Uterus (tissue), 4 donors: ENCODE measurements around the gene CAPN1. TPM values are rescaled to one million over a fixed set of nuclear protein-coding genes. Genes with fewer than 3 reads are reported as not detected.

Source experiments
- DNase-seq, 2 donors: peaks; one replicate each; pipeline ENCODE4 v3.0.0-alpha.2; 2019 to 2020
- H3K27ac ChIP-seq, 2 donors: fragments of 200-600 bp; sonication (generic); 1 replicate in 1 of 2; 2 replicates in 1 of 2; pipeline ENCODE4 v1.5.1; 2016 to 2018
- H3K27me3 ChIP-seq, 2 donors: fragments of 200-600 bp; sonication (generic); one replicate each; pipeline ENCODE4 v1.5.1; 2018 to 2019; ENCODE audit warnings: control low read depth in 1 of 2
- H3K36me3 ChIP-seq, 2 donors: fragments of 200-600 bp; sonication (generic); one replicate each; pipeline ENCODE4 v1.5.1; 2019; ENCODE audit warnings: control low read depth in 1 of 2
- H3K4me1 ChIP-seq, 2 donors: fragments of 200-600 bp; sonication (generic); one replicate each; pipeline ENCODE4 v1.5.1; 2018 to 2019; ENCODE audit warnings: control low read depth in 1 of 2
- H3K4me3 ChIP-seq, 2 donors: fragments of 200-600 bp; sonication (generic); 1 replicate in 1 of 2; 2 replicates in 1 of 2; pipeline ENCODE4 v1.5.1; 2018 to 2019; ENCODE audit warnings: mild to moderate bottlenecking in 1 of 2
- H3K9me3 ChIP-seq, 2 donors: fragments of 200-600 bp; sonication (generic); one replicate each; pipeline ENCODE4 v1.5.1; 2019; ENCODE audit warnings: control low read depth in 1 of 2
- POLR2A ChIP-seq, 2 donors: fragments of 450-650 bp; IDR thresholded peaks; one replicate each; pipeline ENCODE4 v1.6.1; 2016; ENCODE audit warnings: antibody characterized with exemption in 2 of 2, mild to moderate bottlenecking in 1 of 2, moderate library complexity in 1 of 2
- intact Hi-C: fragments of 100-400 bp; cut with DNase I; formaldehyde crosslinking; loops from one replicate; pipeline ENCODE4 v1.15.1; 2023; ENCODE audit warnings: low total_unique reads
- total RNA-seq, 4 donors: library from RNA; depleted of rRNA in 3 of 4; stranded (reverse); fragments of >200 nt in 3 of 4; gene quantifications; one replicate each; pipeline versions ENCODE4 v1.1.0 to v1.2.4, GENCODE V29; 2014 to 2023
- TF ChIP-seq, protein P1 (sequence below), 4 experiments: fragments of 200-600 bp in 2 of 4; fragments of 450-650 bp in 2 of 4; sonication (generic) in 2 of 4; IDR thresholded peaks; one replicate each; pipeline ENCODE4 v1.5.1; 2016 to 2019; ENCODE audit warnings: antibody characterized with exemption in 4 of 4, mild to moderate bottlenecking in 2 of 4, moderate library complexity in 1 of 4
- donor health status: DM: yes; HTN: yes; CAD: no.

Gene CAPN1
- total RNA-seq, 4 donors from 2014 or later = 122 to 174 (median 157) TPM

DNA sequence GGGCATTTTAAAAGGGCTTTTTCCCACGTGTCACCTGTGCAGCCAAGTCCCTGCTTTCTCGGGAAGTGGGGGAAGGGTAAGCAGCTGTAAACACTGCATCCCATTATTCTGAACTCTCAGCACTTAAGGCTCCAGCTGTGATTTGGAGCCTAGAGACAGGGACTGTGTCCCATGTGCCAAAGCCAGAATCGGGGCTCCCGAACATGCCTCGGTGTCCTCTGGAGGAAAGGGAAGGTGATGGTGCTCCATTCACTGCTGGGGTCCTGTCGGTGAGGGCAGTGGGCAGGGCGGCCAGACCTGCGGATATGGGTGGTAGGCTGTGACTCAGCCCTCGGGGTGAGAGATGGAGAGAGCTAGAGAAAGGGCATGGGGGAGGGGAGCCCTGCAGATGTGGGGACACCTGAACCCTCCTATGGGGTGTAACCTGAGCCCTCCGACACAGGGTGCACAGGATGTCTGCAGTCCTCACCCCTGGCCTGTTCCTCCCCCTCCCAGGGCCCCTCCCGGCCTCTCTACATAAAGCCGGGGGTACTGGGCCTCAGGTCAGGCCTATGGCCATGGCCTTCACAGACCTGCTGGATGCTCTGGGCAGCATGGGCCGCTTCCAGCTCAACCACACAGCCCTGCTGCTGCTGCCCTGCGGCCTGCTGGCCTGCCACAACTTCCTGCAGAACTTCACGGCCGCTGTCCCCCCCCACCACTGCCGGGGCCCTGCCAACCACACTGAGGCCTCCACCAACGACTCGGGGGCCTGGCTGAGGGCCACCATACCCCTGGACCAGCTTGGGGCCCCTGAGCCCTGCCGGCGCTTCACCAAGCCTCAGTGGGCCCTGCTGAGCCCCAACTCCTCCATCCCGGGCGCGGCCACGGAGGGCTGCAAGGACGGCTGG lies 31.8 kb downstream of the CAPN1 start:
- TF ChIP-seq POLR2A (IDR thresholded peaks at IDR 0.05) = no peak
- TF ChIP-seq, protein P1, sequence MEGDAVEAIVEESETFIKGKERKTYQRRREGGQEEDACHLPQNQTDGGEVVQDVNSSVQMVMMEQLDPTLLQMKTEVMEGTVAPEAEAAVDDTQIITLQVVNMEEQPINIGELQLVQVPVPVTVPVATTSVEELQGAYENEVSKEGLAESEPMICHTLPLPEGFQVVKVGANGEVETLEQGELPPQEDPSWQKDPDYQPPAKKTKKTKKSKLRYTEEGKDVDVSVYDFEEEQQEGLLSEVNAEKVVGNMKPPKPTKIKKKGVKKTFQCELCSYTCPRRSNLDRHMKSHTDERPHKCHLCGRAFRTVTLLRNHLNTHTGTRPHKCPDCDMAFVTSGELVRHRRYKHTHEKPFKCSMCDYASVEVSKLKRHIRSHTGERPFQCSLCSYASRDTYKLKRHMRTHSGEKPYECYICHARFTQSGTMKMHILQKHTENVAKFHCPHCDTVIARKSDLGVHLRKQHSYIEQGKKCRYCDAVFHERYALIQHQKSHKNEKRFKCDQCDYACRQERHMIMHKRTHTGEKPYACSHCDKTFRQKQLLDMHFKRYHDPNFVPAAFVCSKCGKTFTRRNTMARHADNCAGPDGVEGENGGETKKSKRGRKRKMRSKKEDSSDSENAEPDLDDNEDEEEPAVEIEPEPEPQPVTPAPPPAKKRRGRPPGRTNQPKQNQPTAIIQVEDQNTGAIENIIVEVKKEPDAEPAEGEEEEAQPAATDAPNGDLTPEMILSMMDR (IDR thresholded peaks at IDR 0.05) = no peak
- DNase-seq = no peak
- Histone ChIP-seq H3K4me3 (no peak overlapping the region), H3K36me3 (no peaks in the 10 kb centered on the region), H3K27me3 (no peaks in the 10 kb centered on the region), H3K27ac (no peak overlapping the region), H3K9me3 (no peaks in the 10 kb centered on the region), H3K4me1 (no peaks in the 10 kb centered on the region)
- intact Hi-C loops = no loop called here

DNA sequence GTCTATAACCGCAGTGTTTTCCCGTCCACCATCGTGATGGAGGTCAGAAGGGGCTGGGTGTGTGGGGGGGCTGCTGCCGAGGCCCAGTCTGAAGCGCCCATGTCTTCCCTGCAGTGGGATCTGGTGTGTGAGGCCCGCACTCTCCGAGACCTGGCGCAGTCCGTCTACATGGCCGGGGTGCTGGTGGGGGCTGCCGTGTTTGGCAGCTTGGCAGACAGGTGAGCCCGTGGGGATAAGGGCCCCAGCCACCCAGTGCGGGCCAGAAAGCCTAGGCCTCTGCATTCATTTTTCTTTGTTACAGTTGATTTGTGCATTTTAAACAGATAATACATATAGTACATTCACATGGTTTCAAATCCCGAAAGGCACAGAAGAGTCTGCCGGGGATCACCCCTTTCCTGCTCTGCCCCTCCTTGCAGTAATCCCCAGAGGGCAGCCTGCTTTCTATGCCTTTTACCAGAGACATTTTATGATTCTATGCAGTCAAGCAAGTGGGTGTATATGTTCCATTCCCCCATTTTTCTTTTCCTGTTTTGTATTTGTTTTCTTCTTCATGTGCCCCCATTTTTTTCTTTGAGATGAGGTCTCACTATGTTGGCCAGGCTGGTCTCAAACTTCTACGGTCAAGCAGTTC lies 32.6 kb downstream of the CAPN1 start:
- intact Hi-C loops = no loop called here
- no peak for TF ChIP-seq POLR2A (IDR thresholded peaks at IDR 0.05)
- TF ChIP-seq, protein P1 (IDR thresholded peaks at IDR 0.05) = no peak
- no peak for DNase-seq

DNA sequence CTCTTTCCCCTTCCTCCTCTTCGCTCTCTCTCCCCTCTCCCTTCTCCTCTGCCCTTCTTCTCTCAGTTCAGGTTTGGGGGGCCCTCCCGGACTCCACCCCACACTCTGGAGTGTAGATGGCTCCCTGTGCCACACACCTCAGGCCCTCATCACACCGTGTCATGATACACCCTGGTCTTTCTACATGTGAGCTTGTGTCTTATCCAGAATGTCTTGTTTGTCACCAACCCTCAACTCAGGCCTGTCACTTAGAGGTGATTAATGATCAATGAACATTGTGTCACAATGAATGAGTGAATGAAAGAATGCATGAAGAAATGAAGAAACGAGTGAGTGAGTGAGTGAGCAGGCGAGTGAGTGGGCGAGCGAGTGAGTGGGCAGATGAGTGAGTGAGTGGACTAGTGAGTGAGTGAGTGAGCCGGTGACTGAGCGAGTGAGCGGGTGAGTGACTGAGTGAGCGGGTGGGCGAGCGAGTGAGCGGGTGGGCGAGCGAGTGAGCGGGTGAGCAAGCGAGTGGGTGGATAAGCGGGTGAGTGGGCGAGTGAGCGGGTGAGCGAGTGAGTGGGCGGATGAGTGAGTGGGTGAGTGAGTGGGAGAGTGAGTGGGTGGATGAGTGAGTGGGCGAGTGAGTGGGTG lies 33.8 kb downstream of the CAPN1 start:
- no peaks in the 10 kb centered on the region for H3K27me3 ChIP-seq
- intact Hi-C loops = no loop called here
- H3K4me1 ChIP-seq = no peaks in the 10 kb centered on the region
- H3K9me3 ChIP-seq = no peaks in the 10 kb centered on the region
- no peak overlapping the region for H3K4me3 ChIP-seq
- H3K36me3 ChIP-seq = no peaks in the 10 kb centered on the region
- DNase-seq = no peak
- no peak for TF ChIP-seq POLR2A (IDR thresholded peaks at IDR 0.05)
- TF ChIP-seq, protein P1 (IDR thresholded peaks at IDR 0.05) = no peak
- no peak overlapping the region for H3K27ac ChIP-seq

More for the DNA sequence above, 32.6 kb downstream of the CAPN1 start:
- no peaks in the 10 kb centered on the region for H3K27me3 ChIP-seq
- H3K9me3 ChIP-seq = no peaks in the 10 kb centered on the region
- no peak overlapping the region for H3K27ac ChIP-seq
- no peak overlapping the region for H3K4me3 ChIP-seq
- H3K4me1 ChIP-seq = no peaks in the 10 kb centered on the region
- H3K36me3 ChIP-seq = no peaks in the 10 kb centered on the region

DNA sequence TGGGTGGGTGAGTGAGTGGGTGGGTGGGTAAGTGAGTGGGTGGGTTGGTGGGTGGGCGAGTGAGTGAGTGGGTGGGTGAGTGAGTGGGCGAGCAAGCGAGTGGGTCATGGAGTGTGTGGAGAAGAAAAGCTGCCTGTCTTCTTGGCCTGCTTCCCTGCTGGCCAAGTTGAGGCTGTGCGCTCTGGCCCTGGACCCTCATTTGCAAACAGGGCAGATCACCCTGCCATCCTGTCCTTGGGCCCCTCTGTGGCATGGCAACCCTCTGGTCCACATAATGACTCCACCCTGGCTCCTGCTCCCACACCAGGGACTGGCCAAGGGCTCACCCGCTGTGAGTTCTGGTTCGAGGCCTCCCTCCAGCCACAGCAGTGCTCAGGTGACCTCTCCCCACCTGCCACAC lies 35.1 kb downstream of the CAPN1 start:
- no peak for DNase-seq
- Histone ChIP-seq H3K4me3 (no peak overlapping the region), H3K9me3 (no peaks in the 10 kb centered on the region), H3K27me3 (no peaks in the 10 kb centered on the region), H3K4me1 (no peaks in the 10 kb centered on the region), H3K27ac (no peak overlapping the region), H3K36me3 (no peaks in the 10 kb centered on the region)
- intact Hi-C loops = no loop called here
- TF ChIP-seq, protein P1 (IDR thresholded peaks at IDR 0.05) = no peak
- TF ChIP-seq POLR2A (IDR thresholded peaks at IDR 0.05) = no peak
